Left renal pelvis (tissue), 4 donors: ENCODE results near the gene CHCT1. TPM values are rescaled to one million over a fixed set of nuclear protein-coding genes. Genes with fewer than 3 reads are reported as not detected.

Experiments
- DNase-seq, 4 donors: peaks; one replicate each; pipeline ENCODE4 v3.0.0-alpha.2; 2013; ENCODE audit warnings: low read depth in 4 of 4, low spot score in 3 of 4
- polyA plus RNA-seq, 4 donors: library from polyadenylated mRNA; unstranded; fragments of 120-200 nt; gene quantifications; one replicate each; pipeline ENCODE4 v1.2.1, GENCODE V29; 2013; ENCODE audit not compliant: insufficient read length in 4 of 4

CHCT1 gene
- polyA plus RNA-seq, 4 donors: 0.26 TPM; not detected in 3

- DNase-seq: no peak
These were observed 17.2 kb downstream of the CHCT1 start for GRCh38 chr17:60439501-60439900.

- DNase-seq: no peak
These were observed 20.2 kb downstream of the CHCT1 start for GRCh38 chr17:60442271-60443173.

GRCh38 chr17:60443713-60444112, 21.4 kb downstream of the CHCT1 start:
- no peak for DNase-seq

- DNase-seq: no peak
These were observed 22.9 kb downstream of the CHCT1 start for GRCh38 chr17:60445144-60445543.

GRCh38 chr17:60447375-60447774, 25.1 kb downstream of the CHCT1 start:
- no peak for DNase-seq

- DNase-seq: no peak
These were observed 28.8 kb downstream of the CHCT1 start for GRCh38 chr17:60451071-60451470.

- no peak for DNase-seq
These were observed 29.7 kb downstream of the CHCT1 start for GRCh38 chr17:60451965-60452364.

GRCh38 chr17:60455378-60455777, 33.1 kb downstream of the CHCT1 start:
- no peak for DNase-seq

- no peak for DNase-seq
These were observed 34.9 kb downstream of the CHCT1 start for GRCh38 chr17:60457148-60457547.

- no peak for DNase-seq
These were observed 39.3 kb downstream of the CHCT1 start for GRCh38 chr17:60461584-60461983.

GRCh38 chr17:60463157-60463835, 41.0 kb downstream of the CHCT1 start:
- peak in 1 of 4 donors; percentile 26 for DNase-seq

- DNase-seq: no peak
These were observed 42.1 kb downstream of the CHCT1 start for GRCh38 chr17:60464343-60464742.

- no peak for DNase-seq
These were observed 46.1 kb downstream of the CHCT1 start for GRCh38 chr17:60468371-60468770.

GRCh38 chr17:60471451-60471850, 49.2 kb downstream of the CHCT1 start:
- no peak for DNase-seq

GRCh38 chr17:60472449-60472848, 50.2 kb downstream of the CHCT1 start:
- DNase-seq: no peak

- no peak for DNase-seq
These were observed 51.5 kb downstream of the CHCT1 start for GRCh38 chr17:60473788-60474187.

Other genes with a start within 250 kb of the CHCT1 start
- gene USP32, start 30.4 kb upstream of the CHCT1 start, polyA plus RNA-seq: 10 to 100 TPM; 31.8 to 44.2 (median 42.3) TPM
- 10 to 100 TPM; 49.4 to 57.5 (median 56.1) TPM for gene APPBP2, start 103.8 kb downstream of the CHCT1 start, polyA plus RNA-seq
- gene PPM1D, start 177.7 kb downstream of the CHCT1 start, polyA plus RNA-seq: 10 to 100 TPM; 19.3 to 26.1 (median 20.7) TPM